ENCODE measurements around the gene TMOD4.
"Not testable (repeated sequence)": the region's sequence is repeated elsewhere in the genome, so short reads cannot be mapped to it uniquely, and the experiment has no call there.

DNA sequence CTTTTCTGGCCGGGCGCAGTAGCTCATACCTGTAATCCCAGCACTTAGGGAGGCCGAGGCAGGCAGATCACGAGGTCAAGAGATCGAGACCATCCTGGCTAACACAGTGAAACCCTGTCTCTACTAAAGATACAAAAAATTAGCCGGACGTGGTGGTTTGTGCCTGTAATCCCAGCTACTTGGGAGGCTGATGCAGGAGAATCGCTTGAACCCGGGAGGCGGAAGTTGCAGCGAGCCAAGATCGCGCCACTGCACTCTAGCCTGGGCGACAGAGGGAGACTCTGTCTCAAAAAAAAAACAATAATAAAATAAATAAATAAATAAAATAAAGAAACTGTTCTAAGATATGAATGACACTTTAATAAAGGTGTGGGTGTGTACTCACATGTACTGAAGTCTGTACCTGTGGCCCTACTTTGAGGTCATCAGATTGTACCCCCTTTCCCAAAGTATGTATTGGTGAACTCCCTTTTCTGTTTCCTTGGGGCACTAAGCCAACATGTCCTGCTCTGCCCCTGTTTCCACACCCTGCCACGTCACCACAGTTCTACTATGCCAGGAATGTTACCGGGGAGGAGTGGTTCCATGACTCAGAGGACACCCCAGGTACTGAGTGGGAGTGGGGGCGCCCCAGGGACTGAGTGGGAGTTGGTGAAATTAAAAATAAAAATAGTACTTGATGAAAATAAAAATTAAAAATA lies 19.3 kb upstream of the TMOD4 start:
- not testable (repeated sequence) for TF ChIP-seq ZNF564 (CRISPR knock-in tag; IDR thresholded peaks at IDR 0.05); RFXANK (CRISPR knock-in tag; IDR thresholded peaks at IDR 0.05); RNF2 (conservative IDR thresholded peaks at IDR 0.05; ENCODE audit: low read depth); SRSF9 (IDR thresholded peaks at IDR 0.05; ENCODE audit: borderline replicate concordance, insufficient read depth, low read depth, low read length, poor library complexity, severe bottlenecking); ZFY (CRISPR knock-in tag; IDR thresholded peaks at IDR 0.05); ZNF274 (CRISPR knock-in tag; IDR thresholded peaks at IDR 0.05)
- TF ChIP-seq, protein P1, sequence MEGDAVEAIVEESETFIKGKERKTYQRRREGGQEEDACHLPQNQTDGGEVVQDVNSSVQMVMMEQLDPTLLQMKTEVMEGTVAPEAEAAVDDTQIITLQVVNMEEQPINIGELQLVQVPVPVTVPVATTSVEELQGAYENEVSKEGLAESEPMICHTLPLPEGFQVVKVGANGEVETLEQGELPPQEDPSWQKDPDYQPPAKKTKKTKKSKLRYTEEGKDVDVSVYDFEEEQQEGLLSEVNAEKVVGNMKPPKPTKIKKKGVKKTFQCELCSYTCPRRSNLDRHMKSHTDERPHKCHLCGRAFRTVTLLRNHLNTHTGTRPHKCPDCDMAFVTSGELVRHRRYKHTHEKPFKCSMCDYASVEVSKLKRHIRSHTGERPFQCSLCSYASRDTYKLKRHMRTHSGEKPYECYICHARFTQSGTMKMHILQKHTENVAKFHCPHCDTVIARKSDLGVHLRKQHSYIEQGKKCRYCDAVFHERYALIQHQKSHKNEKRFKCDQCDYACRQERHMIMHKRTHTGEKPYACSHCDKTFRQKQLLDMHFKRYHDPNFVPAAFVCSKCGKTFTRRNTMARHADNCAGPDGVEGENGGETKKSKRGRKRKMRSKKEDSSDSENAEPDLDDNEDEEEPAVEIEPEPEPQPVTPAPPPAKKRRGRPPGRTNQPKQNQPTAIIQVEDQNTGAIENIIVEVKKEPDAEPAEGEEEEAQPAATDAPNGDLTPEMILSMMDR (CRISPR knock-in tag; IDR thresholded peaks at IDR 0.05): not testable (repeated sequence)

All from HepG2 (cell line).